PC-9 (cell line): ENCODE data around the gene PXN. TPM values are rescaled to one million over a fixed set of nuclear protein-coding genes. Genes with fewer than 3 reads are reported as not detected.
"Not testable (repeated sequence)": the region's sequence is repeated elsewhere in the genome, so short reads cannot be mapped to it uniquely, and the experiment has no call there.

Experiments
- BruUV-seq: library from RNA; stranded (reverse); fragments of 400-500 nt; replicated peaks from 2 replicates; lab custom pipeline; 2021; lab: Mats Ljungman, UMichigan
- CTCF ChIA-PET: fragments of 300-600 bp; sonication (Branson Sonifier 250); formaldehyde crosslinking; loops from one replicate; lab custom pipeline; 2022; ENCODE audit warnings: antibody characterized with exemption; lab: Charles Lee
- POLR2A ChIA-PET: fragments of 300-600 bp; sonication (Branson Sonifier 250); formaldehyde crosslinking; loops from one replicate; lab custom pipeline; 2022; ENCODE audit warnings: antibody characterized with exemption; ENCODE audit not compliant: unreplicated experiment; lab: Charles Lee
- DNase-seq, 2 experiments: peaks; one replicate each; pipeline versions ENCODE4 v3.0.0 to v3.0.0-alpha.2; 2015 to 2022; ENCODE audit warnings: mixed read lengths in 1 of 2
- H2AFZ ChIP-seq: fragments of 200-600 bp; sonication (generic); 2 replicates; pipeline ENCODE4 v1.8.1; 2017; ENCODE audit warnings: antibody characterized with exemption
- H3F3A ChIP-seq: fragments of 200-600 bp; sonication (generic); 2 replicates; pipeline ENCODE4 v1.8.1; 2017; ENCODE audit warnings: antibody characterized with exemption, mild to moderate bottlenecking, low read depth; ENCODE audit not compliant: insufficient read depth
- H3K27ac ChIP-seq: fragments of 200-600 bp; sonication (generic); 2 replicates; pipeline ENCODE4 v1.6.1; 2016; ENCODE audit warnings: mixed run types
- H3K27me3 ChIP-seq: fragments of 200-600 bp; sonication (generic); 2 replicates; pipeline ENCODE4 v1.6.1; 2016; ENCODE audit warnings: low read depth, mixed run types; ENCODE audit not compliant: insufficient read depth
- H3K36me3 ChIP-seq: fragments of 200-600 bp; sonication (generic); 2 replicates; pipeline ENCODE4 v1.6.1; 2016; ENCODE audit warnings: low read depth, mixed run types
- H3K4me1 ChIP-seq: fragments of 200-600 bp; sonication (generic); replicated peaks from 2 replicates; pipeline ENCODE4 v1.6.1; 2016; ENCODE audit warnings: mixed run types; ENCODE audit not compliant: insufficient read depth
- H3K4me2 ChIP-seq: fragments of 200-600 bp; sonication (generic); 2 replicates; pipeline ENCODE4 v1.6.1; 2017; ENCODE audit warnings: mixed run types
- H3K4me3 ChIP-seq: fragments of 200-600 bp; sonication (generic); 2 replicates; pipeline ENCODE4 v1.6.1; 2016; ENCODE audit warnings: mixed run types
- H3K79me2 ChIP-seq: fragments of 200-600 bp; sonication (generic); 2 replicates; pipeline ENCODE4 v1.6.1; 2017; ENCODE audit warnings: low read depth, mixed run types
- H3K9me2 ChIP-seq: fragments of 200-600 bp; sonication (generic); 2 replicates; pipeline ENCODE4 v1.8.1; 2017; ENCODE audit warnings: mild to moderate bottlenecking; ENCODE audit not compliant: insufficient read depth
- H3K9me3 ChIP-seq: fragments of 200-600 bp; sonication (generic); 2 replicates; pipeline ENCODE4 v1.8.1; 2016; ENCODE audit warnings: low read depth; ENCODE audit not compliant: insufficient read depth
- H4K20me1 ChIP-seq: fragments of 200-600 bp; sonication (generic); 2 replicates; pipeline ENCODE4 v1.8.1; 2017; ENCODE audit not compliant: insufficient read depth
- EZH2 ChIP-seq: fragments of 200-600 bp; sonication (generic); IDR thresholded peaks from 2 replicates; pipeline ENCODE4 v1.8.0; 2017; ENCODE audit warnings: antibody characterized with exemption, low read depth
- intact Hi-C: fragments of 100-400 bp; cut with micrococcal nuclease; formaldehyde crosslinking; loops from one replicate; pipeline ENCODE4 v1.10.0; 2022; ENCODE audit not compliant: unreplicated experiment
- total RNA-seq: library from RNA; stranded (reverse); gene quantifications from 2 replicates; pipeline ENCODE4 v1.2.3, GENCODE V29; 2021
- TF ChIP-seq, protein P1 (sequence below): fragments of 200-600 bp; sonication (generic); conservative IDR thresholded peaks from 2 replicates; pipeline ENCODE4 v1.6.1; 2017; ENCODE audit warnings: mixed run types, antibody characterized with exemption, mild to moderate bottlenecking, moderate library complexity

Gene PXN
- total RNA-seq, 1 experiment from 2014 or later = 218 TPM

DNA sequence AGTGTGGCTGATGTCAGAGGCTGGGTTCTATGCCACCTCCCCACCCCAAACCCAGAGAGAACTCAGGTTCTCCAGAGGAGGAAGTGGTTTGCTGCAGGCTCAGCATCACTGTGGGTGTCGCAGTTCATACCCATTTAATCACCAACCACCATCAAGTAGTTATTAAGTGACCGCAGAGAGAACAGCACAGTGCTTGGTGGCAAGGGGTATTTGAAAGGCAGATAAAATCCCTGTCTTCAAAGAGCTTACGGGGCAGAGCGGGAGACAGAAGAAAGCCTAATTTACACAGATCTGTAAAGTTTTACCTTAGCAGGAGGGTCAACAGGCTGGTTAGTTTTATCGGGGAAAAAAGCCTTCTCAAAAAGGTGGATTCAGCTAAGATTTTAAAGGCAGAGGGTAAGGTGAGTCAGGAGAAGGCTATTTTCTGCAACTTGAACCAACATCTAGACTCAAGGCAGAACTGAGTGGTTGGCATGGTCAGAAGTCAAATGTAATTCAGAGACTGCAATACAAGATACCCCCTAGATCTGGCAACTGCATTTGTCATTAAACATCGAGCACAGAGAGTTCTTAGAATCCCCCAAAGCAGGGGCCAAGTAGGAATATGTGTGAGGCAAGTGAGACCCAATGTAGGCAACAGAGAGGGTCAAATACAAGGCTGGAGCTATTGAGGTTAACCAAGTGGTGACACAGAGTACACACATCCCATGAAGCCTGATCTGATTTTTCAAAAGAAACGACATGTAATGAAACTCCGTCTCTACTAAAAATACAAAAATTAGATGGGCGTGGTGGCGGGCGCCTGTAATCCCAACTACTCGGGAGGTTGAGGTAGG lies 13.2 kb downstream of the PXN start:
- Histone ChIP-seq H3K27me3 (no peaks in the 10 kb centered on the region), H3K4me3 (no peak overlapping the region), H3K4me1 (peaks cover 17% of the 10 kb centered on the region), H3K9me2 (no peaks in the 10 kb centered on the region), H3K36me3 (peaks cover 4% of the 10 kb centered on the region; the same call in 1 of the 2 replicates), H3F3A (no peaks in the 10 kb centered on the region; the same call in none of the 2 replicates), H3K9me3 (no peaks in the 10 kb centered on the region), H3K79me2 (peaks cover 90% of the 10 kb centered on the region), H3K27ac (no peak overlapping the region), H2AFZ (no peak overlapping the region), H3K4me2 (no peak overlapping the region), H4K20me1 (peaks cover 20% of the 10 kb centered on the region)
- no TSS peak for BruUV-seq
- ChIA-PET POLR2A (interaction anchor here (0.6 kb wide), 1 partner anchor 41 kb away, joined by 3 read pairs; the partner anchor contains the start of gene RNU4-1), CTCF (no interaction called here)
- no peak for DNase-seq
- TF ChIP-seq EZH2 = no peak
- TF ChIP-seq, protein P1, sequence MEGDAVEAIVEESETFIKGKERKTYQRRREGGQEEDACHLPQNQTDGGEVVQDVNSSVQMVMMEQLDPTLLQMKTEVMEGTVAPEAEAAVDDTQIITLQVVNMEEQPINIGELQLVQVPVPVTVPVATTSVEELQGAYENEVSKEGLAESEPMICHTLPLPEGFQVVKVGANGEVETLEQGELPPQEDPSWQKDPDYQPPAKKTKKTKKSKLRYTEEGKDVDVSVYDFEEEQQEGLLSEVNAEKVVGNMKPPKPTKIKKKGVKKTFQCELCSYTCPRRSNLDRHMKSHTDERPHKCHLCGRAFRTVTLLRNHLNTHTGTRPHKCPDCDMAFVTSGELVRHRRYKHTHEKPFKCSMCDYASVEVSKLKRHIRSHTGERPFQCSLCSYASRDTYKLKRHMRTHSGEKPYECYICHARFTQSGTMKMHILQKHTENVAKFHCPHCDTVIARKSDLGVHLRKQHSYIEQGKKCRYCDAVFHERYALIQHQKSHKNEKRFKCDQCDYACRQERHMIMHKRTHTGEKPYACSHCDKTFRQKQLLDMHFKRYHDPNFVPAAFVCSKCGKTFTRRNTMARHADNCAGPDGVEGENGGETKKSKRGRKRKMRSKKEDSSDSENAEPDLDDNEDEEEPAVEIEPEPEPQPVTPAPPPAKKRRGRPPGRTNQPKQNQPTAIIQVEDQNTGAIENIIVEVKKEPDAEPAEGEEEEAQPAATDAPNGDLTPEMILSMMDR = no peak
- intact Hi-C loops = no loop called here

DNA sequence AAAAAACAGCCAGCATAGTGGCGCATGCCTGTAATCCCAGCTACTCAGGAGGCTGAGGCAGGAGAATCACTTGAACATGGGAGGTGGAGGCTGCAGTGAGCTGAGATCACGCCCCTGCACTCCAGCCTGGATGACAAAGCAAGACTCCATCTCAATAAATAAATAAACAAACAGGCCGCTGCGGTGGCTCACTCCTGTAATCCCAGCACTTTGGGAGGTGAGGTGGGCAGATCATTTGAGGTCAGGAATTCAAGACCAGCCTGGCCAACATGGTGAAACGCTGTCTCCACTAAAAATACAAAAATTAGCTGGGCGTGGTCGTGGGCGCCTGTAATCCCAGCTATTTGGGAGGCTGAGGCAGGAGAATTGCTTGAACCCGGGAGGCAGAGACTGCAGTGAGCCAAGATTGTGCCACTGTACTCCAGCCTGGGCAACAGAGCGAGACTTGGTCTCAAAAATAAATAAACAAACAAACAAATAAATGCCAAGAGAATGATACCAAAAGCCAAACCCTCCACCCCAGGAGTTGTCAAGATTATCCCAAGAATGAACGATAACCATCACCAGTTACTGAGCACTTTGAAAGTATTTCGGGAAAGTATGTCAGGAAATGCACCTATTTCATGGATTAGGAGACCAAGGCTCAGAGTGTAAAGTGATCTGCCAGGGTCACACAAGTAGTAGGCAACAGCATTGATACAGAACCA lies 14.0 kb downstream of the PXN start:
- H3K27ac ChIP-seq, H3K27me3 ChIP-seq, intact Hi-C loops, H3K4me3 ChIP-seq, H3K9me2 ChIP-seq, H3K36me3 ChIP-seq, H3F3A ChIP-seq, BruUV-seq, H3K9me3 ChIP-seq, CTCF ChIA-PET, DNase-seq, H3K4me2 ChIP-seq, POLR2A ChIA-PET, H2AFZ ChIP-seq: not testable (repeated sequence)
- Histone ChIP-seq H3K4me1 (peaks cover 12% of the 10 kb centered on the region), H4K20me1 (peaks cover 15% of the 10 kb centered on the region), H3K79me2 (peaks cover 90% of the 10 kb centered on the region)

DNA sequence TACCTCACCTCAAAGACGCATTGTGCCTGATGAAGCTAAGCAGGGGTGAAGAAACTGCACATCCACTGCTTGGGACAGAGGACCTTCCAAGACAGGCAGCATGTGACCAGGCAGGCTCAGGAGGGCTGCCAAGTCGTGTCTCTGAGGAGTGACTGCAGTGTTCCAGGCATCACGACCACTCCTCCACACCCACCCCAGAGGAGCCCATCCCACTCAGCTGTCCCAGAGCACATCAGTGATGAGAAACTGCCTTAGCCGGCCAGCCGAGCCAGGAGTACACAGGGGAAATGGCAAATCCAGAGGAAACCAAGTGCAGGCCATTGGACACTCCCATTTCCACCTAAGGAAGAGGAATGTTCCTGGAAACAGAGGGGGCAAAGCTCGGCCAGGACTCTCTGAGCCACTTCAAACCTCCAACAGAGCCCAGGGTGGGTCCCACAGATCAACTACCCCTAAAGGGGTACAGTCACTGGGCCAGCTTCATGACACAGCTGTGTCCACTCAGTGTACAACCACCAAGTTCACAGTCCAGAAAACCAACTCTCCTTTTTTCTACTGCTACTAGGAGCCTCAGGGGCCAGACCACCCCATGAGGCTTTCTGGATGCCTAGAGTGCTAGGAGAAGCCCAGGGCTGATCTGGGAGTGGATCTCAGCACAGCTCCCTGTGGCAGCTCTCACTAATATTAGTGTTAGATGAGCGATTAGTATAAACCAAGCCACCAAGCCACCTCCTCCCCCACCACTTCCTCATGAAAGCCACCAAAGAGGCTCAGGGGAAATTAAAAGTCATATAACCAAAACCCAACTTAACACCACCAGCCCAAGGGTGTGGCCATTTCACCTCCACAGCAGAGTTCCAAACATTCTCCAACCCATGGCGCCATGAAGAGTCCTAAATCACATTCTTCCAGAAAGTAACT lies 15.4 kb downstream of the PXN start:
- Histone ChIP-seq H3K36me3 (peaks cover 4% of the 10 kb centered on the region; the same call in 1 of the 2 replicates), H3K4me3 (no peak overlapping the region), H3K4me2 (no peak overlapping the region), H3F3A (no peaks in the 10 kb centered on the region; the same call in none of the 2 replicates), H3K9me2 (no peaks in the 10 kb centered on the region), H3K79me2 (peaks cover 94% of the 10 kb centered on the region), H3K4me1 (peaks cover 12% of the 10 kb centered on the region), H3K9me3 (no peaks in the 10 kb centered on the region), H2AFZ (no peak overlapping the region), H4K20me1 (peaks cover 18% of the 10 kb centered on the region), H3K27ac (no peak overlapping the region), H3K27me3 (no peaks in the 10 kb centered on the region)
- no peak for DNase-seq
- TF ChIP-seq EZH2 = no peak
- TF ChIP-seq, protein P1 = no peak
- POLR2A ChIA-PET = no interaction called here
- no TSS peak for BruUV-seq
- intact Hi-C loops = no loop called here
- CTCF ChIA-PET = no interaction called here
